GM04504 (cell line): ENCODE data around the gene C13orf46.

Experiments
- DNase-seq: peaks from one replicate; pipeline ENCODE4 v3.0.0-alpha.2; 2012; ENCODE audit warnings: low read depth

Gene C13orf46

GRCh38 chr13:114009590-114010400 is 35.9 kb upstream of the C13orf46 start:
- no peak for DNase-seq

- no peak for DNase-seq
Observed at GRCh38 chr13:114008964-114009589, 35.2 kb upstream of the C13orf46 start.

- no peak for DNase-seq
Observed at GRCh38 chr13:114007566-114007965, 33.7 kb upstream of the C13orf46 start.

- DNase-seq = no peak
Observed at GRCh38 chr13:114005206-114005724, 31.4 kb upstream of the C13orf46 start.

- no peak for DNase-seq
Observed at GRCh38 chr13:114004420-114005205, 30.7 kb upstream of the C13orf46 start.

- no peak for DNase-seq
Observed at GRCh38 chr13:114002771-114003321, 29.0 kb upstream of the C13orf46 start.

- DNase-seq = no peak
Observed at GRCh38 chr13:114002009-114002544, 28.2 kb upstream of the C13orf46 start.

GRCh38 chr13:114001331-114002008 is 27.6 kb upstream of the C13orf46 start:
- DNase-seq = no peak

- DNase-seq = no peak
Observed at GRCh38 chr13:114000151-114001040, 26.5 kb upstream of the C13orf46 start.

- DNase-seq = no peak
Observed at GRCh38 chr13:113999618-113999910, 25.7 kb upstream of the C13orf46 start.

GRCh38 chr13:113998781-113999617 is 25.1 kb upstream of the C13orf46 start:
- no peak for DNase-seq

GRCh38 chr13:113997845-113998751 is 24.2 kb upstream of the C13orf46 start:
- DNase-seq = peak; percentile 19

GRCh38 chr13:113996912-113997745 is 23.3 kb upstream of the C13orf46 start:
- DNase-seq = no peak

GRCh38 chr13:113996081-113996911 is 22.4 kb upstream of the C13orf46 start:
- no peak for DNase-seq

GRCh38 chr13:113995051-113995601 is 21.2 kb upstream of the C13orf46 start:
- DNase-seq = no peak

GRCh38 chr13:113992276-113993005 is 18.6 kb upstream of the C13orf46 start:
- no peak for DNase-seq
